Right lung (tissue), 5 donors: ENCODE data around the gene ATXN7L2. TPM values are rescaled to one million over a fixed set of nuclear protein-coding genes. Genes with fewer than 3 reads are reported as not detected.

ENCODE experiments used
- DNase-seq, 2 donors: peaks; one replicate each; pipeline ENCODE4 v3.0.0-alpha.2; 2013
- polyA plus RNA-seq, 5 donors: library from polyadenylated mRNA; unstranded; fragments of 120-200 nt; gene quantifications; one replicate each; pipeline versions ENCODE4 v1.2.1 to v1.2.3, GENCODE V29; 2013; ENCODE audit warnings: inconsistent platforms in 1 of 5, low replicate concordance in 1 of 5; ENCODE audit not compliant: insufficient read length in 5 of 5, insufficient read depth in 1 of 5

Gene ATXN7L2
- polyA plus RNA-seq, 5 donors = 6.6 to 13.6 (median 8.0) TPM

DNA sequence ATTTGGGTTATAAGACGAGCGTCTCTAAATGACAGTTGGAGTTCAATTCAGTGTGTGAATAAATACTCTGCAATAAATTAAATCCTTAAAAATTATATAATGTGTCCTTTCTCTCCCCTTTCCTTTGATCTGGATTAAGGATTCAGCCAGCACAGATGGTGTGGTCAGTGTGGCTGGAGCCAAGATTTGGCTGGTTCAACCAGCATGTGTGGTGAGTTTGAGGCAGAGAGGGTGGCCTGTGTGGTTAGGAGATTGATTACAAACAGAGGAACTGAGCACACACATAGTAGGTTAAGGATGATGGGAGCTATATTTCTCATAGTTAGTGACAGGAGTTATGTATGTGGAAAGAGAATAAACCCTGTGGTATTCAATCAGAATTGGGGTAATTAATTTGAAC is 40.0 kb downstream of the ATXN7L2 start:
- DNase-seq = no peak

DNA sequence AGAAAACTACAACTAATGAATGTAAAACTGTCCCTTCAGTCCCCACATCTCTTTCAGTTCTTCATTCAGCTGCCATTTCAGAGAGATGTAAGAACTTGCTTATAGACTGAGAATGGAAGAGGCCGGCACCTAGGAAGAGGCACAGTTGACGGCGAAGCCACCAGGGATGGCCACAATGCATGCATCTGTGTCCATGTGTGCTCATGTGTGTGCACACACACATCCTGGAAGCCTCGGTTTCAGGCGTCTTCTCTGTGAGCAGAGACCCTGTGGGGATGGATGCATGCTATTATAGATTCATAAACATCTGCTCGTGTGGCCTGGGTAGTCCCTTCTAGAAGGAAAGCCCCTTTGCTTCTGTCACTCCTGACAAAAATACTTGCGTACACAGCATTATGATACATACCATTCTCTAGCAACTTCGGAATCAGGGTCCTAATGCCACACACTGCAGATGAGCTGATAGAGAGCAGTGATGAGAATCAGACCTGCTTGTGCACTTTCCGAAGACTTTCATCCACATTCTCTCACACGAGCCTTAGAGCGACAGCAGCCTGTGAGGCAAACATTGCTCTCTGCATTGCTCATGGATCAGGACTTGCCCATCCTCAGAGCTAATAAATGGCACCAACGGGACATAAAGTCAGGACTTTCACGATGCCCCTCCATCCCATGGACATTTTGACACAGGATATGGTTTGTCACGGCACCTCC is 43.5 kb downstream of the ATXN7L2 start:
- no peak for DNase-seq

DNA sequence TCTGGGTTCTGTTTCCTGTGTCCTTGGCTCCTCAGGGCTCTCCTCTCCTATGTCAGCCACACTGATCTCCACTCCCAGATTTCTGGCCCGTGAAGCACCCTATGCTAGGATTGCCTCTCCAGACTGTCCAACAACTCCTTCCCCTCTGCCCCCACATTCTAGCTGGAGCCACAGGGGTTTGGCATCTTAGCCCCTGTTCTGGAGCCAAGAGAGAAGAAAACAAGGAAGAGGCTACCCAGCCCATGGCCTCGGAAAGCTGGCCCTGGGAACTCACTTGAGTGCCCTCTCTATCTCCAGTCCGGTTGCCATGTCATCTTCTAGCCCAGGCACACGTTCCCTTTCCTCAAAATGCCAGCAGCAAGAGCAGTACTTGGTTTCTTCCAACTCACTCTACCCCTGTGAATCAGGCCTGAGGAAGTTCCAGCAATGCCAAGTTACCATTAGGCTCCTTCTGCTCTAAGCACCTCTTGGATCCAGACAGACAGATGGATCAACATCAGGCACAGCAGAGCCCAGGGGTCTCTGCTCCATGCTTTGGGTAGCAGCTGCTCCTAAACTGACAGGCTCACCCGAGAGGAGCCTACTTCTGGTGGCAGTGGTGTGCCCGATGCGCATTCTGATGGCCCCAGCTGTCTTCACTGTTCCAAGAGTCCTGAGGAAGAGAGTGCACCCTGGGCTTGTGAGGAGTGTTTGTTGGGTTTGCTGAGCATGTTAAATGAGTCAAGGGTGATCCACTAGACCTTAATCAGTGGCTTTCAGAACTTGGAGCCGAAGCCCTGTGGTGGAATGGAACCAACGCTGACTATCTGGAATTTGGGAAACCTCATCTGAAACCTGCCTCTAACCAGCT is 44.4 kb downstream of the ATXN7L2 start:
- no peak for DNase-seq

DNA sequence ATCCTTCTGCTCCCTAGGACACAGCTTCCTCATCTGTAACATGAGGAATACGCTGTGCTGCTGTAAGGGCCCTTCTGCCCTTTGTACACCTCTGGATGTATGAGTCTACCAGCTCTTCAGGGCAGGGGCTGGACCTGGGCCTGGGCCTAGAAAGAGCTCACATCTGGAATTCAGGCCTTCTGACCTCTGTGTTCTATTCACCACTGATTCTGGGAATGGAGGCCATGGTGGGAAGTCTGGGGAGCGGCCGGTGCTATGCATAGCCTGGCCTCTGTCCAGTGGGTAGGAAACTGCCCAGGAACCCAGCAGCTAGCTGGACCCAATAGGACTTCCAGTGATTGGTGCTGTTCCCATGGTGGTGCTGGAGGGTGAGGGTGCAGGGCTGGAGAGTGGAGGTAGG is 45.0 kb downstream of the ATXN7L2 start:
- DNase-seq = no peak

DNA sequence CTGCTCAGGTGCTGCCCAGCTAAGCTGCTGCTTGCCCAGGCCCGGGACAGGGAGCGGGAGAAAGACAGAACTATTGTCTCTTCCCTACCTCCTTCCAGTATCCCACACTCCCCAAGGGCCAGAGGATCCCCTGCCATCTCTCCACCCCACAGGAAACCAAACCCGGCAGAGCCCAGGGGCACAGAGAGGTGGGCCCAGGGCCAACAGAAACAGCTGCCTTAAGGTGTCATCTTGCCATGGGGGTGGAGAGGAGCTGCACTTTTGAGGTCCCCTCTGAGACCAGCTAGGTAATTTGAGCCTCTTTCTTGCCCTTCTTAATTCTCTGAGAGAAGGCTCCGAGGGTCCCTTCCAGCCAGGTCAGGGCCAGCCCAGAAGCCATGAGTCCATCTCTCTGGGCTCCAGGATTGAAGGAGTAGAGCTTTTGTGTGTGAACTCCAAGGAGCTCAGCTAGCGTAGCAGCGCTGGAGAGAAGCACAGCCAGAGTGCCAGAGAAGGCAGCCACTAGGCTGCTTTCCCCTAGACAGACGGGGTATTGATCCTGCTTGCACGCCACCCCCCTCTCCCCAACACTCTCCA is 46.3 kb downstream of the ATXN7L2 start:
- no peak for DNase-seq

DNA sequence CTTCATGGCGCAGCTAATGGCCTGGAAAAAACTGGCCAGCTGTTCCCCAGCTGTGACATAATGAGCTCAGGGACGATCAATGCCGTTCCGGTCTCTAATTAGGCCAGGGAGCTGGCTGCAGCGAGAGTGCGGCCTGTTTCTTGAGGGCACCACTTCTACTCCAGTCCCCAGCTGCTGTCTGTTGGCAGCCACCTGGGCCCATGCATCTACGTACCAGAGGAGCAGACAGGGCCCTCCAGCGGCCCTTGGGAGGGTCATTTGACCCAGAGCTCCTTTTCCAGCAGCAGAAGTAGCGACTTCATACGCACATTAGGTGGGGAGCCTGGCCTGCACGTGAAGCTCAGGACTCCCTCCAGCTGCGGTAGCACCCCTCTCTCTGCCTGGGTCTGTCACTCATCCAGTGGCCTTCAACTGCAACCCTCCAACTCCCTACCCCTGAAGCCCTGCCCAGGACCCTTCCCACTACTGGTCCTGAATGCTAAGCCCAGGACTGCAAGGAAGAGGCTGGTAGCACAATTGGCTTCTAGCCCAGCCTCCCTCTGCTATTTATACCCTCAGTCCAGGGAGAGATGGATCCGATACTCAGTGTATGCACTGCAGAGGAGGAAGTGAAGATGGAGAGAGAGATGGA is 46.9 kb downstream of the ATXN7L2 start:
- peak in 1 of 2 donors; percentile 73 for DNase-seq

DNA sequence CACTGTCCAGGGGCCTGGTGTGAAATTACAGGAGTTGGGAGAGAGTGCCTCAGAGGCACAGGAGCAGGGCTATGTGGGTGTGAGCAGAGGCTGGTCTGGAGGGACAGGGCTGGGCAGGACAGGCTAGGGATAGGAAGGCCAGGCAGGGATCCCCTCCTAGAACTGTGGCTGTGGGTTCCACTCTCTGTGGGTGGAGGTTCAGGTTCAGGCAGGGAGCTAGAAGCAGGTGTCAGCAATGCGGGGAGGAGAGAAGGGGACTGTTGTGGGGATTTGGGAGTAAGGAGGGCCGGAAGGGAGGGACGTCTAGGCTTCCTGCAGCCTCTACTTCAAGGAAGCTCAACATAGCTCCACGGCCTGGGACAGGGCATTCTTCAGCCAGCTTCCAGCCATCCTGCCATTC is 47.7 kb downstream of the ATXN7L2 start:
- DNase-seq = no peak

DNA sequence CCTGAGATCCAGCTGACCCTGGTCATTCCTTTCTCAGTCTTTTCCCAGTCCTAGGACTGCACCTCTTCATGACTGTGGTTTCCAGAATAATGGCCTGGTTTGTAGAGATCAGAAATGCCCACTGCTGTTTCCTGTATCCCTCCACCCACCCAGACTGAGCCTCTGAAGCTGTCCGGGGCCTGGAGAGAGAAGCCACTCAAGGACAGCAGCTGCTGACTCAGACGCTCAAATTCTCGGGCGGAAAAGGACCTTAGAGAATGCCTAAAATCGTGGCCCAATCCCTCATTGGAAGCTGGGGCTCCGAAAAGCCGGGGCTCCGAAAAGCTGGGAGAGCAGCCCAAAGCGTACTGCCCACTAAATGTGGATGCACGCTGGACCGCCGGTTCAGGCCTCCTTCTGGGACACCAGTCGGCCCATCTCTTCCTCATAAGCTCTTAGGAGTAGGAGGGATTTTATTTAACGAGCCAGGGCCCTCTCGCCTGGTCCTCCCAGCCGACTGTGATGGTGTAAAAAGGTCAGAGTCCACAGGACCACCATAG is 48.2 kb downstream of the ATXN7L2 start:
- DNase-seq = no peak

DNA sequence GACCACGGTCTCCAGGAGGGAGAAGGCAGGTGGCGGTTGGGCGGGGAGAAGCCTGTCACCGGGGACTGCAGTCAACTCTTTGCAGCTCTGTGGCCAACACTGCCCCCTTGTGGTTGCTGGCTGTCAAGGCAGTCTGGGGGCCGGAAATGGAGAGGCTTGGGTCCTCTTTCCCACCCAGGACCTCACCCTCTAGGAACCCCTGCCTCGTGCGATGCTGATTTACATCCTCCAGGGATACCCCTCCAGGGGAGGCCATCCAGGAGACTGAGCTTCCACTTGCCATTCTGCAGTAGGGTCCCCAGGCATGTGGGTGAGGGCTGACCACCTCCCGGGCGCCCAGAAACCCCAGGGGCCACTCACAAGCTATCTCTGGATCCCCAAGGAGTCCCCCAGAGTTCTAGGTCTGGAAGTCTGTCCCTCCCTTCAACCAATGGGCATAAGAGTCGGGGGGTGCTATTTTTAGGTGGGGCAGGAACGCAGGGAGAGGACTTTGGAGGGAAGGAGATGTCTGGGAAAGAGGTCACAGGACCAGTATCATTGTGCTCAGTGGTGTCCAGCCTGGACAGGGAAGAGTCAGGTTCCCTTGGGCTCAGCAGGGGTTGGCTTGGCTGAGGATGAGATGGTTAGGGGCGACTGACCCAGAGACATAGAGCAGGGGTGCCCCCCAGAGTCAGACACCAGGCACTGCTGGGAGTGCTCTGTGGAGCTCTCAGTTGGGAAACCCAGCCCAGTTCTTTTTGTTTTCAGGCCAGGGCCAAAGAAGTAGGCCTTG is 48.8 kb downstream of the ATXN7L2 start:
- peak in 1 of 2 donors; percentile 72 for DNase-seq

DNA sequence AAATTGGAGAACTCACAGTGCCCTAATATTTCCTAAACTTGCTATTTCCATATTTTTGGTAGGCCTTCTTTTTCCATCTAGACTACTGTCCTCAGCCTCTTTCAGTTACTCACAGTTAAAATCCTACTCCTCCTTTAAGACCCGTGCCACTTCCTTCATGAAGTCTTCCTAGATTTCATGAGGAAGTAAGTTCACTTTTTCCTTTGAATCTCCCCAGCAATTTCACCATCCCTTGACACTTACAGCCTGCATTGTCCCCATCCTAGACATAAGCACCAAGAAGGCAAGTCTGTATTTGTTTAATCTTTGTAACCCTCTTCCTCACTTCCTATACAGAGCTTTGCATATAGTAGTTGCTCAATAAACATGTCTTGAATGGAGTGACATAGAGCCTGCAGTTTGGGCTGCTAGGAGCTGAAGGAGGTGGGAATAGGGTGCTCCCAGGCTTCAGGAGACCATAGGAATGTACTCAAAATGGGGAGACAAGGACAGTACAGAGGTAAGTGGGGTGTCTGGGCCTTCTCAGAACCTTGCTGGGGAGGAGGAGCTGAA is 50.7 kb downstream of the ATXN7L2 start:
- DNase-seq = no peak

DNA sequence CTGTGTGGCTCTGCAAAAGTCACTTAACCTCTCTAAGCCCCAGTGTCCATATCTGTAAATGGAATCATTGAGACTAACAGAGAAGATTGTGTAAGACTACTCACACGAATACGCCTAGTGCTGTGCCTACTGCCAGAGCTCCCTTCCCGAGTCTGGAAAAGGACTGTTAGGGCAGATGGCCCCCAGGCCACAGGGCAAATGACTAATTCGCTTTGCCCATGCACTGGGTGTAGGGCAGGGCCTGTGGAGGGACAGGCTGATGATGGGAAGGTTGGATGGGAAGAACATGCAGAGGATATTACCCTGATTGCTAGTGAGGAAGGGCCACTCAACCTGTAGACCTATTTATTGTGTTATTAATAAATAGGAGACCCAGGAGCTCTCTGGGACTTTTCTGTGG is 51.8 kb downstream of the ATXN7L2 start:
- no peak for DNase-seq

DNA sequence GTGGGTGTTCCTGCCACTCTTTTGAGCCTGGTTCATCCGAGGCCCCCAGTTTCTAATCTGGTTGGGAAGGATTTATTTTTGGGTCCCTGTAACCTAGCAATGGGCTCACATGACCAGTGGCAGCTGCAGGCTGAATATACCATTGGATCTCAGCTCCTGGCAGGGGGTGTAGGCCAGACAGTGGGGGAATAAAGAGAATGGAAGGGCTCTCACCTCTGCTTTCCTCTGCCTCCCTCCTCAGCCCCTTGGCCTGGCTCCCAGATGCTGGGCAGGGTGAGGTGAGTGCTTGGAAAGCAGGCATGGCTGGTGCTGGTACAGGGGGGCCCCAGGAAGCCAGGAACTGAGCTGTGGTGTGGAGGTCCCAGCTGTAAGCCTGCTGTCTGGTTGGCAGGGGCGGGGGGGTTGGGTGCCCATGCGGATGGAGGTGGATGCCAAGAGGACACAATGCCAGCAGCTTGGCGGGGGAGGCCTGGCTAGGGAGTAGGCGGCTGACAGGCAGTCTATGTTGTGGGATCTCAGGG is 52.3 kb downstream of the ATXN7L2 start:
- no peak for DNase-seq

DNA sequence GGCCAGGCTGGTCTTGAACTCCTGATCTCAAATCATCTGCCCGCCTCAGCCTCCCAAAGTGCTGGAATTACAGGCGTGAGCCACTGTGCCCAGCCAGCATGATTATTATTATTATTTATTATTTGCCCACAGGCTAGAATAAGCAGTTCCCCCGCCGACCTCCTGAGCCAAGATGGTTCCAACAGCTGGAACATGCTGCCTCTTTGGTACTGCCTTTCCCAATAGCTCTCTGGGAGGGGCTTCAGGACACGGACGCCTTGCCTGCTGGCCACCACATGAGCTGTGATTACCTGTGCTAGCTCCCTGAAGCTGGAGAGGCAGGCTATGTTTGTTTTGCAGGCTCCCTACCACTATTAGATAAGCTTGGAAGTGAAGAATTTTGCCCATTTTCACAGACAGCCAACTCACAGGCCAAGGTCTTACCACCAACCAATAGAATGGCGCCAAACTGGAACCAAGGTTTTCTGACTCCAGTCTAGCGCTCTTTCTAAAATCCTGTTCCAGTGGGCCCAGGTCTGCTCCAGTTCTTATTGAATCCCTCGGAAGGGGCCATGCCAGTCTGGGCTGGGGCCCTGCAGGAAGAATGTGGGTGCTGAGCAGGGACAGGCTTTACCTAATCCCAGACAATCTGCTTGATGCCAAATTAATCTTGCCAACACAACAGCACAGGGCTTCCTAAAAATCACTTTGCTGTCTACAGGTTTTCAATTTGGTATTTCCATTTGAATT is 53.9 kb downstream of the ATXN7L2 start:
- DNase-seq = no peak

DNA sequence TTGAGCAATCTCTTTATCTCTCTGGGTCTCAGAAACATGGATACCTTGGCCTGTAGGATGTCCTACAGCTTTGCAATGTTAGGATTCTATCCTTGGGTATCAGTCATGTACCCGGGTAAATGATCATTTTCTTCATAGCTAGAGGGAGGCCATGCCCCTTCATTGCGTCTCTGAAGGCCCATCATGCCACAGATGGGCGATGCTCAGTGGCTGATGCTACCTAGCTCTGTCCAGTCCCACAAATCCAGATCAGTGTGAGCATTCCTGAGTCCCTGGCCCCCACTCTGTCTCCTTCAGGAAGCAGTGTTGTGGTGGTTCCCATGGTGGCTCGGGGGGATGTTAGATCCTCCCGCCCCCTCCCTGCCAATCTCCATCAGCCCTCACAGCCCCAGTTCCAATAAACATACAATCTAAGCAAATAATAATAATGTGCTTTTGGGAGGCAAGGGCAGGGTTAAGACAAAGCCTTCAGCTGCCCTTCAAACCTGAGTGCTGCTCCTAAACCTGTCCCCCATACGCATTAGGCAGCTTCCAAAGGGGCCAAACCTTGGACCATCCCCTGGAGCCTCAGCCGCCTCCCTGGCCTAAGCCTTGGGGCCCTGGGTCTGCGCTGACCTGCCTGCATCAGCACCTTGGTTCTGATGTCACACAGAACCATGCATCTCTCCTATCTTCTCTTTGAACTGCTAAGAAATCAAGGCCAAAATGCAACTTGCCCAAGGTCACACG is 55.3 kb downstream of the ATXN7L2 start:
- DNase-seq = no peak

DNA sequence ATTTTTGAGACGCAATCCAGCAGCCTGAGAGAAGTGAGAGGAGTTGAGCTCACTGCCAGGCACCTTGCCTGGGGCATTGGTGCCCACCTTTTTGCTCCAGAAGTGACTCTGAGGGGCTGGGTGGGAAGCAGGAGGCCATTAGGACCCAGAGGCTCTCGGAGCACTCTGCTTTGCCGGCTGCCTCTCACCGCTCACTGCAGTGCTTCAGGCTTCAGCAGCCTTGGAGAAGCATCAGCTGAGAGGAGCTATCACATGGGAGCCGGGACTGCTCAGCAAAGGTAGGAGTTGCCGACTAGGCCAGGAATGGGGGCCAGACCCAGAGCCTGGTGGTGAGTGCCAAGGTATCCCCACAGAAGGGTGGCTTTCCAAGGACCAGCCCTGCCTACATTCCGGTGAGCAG is 56.0 kb downstream of the ATXN7L2 start, which contains the start of gene GPR61:
Gene GPR61 (plus strand): TSS at position 197 of the 400 bp plus-strand sequence. CDS start 3,151 bp downstream, outside the sequence.
- no peak for DNase-seq

DNA sequence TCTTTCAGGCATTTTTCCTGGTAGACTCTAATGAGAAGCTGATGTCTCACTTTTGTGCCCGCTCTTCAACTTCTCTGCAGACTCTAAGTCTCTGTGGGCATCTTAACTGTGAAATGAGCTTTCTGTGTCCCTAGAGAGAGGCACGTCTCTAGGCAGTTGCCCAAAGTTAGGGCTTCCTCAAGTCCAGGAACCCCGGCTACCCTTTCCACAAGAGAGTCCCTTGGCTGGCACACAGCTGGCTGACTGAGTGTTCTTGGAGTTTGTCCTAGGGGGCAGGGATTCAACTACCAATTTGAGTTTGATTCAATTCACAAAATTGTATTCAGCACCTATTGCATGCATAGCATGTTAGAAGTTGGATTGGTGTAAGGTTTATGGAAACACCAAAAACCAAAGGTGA is 57.4 kb downstream of the ATXN7L2 start:
- DNase-seq = no peak
